Smooth muscle cell of the brain vasculature (primary cell): ENCODE results near the gene WFDC2.

Experiments
- DNase-seq: peaks from one replicate; pipeline ENCODE4 v3.0.0-alpha.2; 2012; ENCODE audit warnings: low read depth, low spot score

Gene WFDC2

DNA sequence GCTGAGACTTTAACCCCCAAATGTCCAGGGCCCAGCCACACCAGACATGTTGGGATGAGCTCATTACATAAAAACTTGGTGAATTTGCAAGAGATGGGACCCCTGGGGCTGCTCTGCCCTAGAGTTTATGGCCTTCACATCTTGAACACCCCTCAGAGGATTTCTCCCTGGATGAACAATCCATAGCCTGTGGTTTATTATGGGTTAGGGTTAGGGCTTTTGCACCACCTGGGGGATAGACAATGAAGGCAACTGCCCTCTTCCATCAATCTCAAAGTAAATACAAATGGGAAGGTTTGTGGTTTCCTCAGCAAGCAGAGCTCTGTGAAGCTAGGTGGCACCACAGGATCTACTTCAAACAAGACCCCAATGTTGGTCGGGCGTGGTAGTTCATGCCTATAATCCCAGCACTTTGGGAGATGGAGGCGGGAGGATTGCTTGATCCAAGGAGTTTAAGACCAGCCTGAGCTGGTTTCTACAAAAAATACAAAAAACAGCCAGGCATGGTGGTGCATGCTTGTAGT lies 28.5 kb downstream of the WFDC2 start:
- no peak for DNase-seq

DNA sequence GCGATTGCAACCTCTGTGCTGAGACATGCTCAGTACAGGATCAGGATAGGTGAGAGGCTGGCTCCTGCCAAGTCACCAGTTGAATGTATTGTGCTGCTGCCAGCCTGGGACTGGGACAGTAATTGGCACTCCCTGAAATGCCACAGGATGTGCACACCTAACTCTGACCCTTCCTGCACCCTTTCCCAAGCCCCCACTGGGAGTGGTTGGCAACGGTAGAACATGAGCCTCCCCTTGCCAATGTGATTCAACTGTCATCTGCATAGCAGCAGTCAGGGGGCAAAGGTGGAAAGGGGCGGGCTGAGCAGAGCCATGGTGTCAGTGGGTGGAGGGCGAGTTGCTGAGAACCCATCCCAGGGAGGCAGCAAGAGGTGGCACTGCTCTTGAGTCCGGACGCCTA lies 30.5 kb downstream of the WFDC2 start:
- no peak for DNase-seq

DNA sequence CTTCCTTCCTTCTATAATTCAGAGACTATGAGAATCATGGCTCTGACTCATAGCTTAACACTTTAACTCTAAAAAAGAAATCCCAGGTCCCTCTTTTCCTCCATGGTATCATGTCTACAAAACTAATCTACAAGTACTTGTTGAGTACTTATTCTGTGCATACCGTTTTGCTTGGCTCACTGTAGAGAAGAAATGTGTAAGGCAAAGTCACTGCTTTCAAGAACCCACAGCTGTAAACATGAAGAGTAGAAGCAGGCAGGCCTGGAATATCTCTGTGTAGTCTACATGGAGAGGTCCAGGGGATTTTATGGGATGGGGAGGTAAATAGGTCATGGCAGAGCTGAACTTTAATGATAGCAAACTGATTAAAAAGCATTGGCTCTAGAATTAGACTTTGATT lies 32.0 kb downstream of the WFDC2 start:
- no peak for DNase-seq

DNA sequence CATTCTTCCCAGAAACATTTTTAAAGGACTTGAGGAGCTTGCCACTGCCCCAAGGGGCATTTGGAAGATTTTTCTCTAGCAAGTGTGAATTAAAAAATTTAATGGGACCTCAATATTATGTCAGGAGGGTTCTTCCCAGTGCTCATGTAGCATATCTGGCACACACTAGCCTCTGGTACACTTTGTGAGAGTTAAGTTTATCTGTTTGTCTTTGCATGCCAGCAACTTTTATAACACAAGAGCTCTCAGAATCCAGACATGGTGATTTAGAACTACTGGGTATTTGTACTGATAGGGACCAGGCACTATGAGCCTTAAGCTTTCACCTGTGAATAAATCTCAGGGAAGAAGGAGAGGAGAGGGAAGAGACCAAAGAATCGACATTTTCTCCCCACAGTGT lies 33.0 kb downstream of the WFDC2 start:
- no peak for DNase-seq

DNA sequence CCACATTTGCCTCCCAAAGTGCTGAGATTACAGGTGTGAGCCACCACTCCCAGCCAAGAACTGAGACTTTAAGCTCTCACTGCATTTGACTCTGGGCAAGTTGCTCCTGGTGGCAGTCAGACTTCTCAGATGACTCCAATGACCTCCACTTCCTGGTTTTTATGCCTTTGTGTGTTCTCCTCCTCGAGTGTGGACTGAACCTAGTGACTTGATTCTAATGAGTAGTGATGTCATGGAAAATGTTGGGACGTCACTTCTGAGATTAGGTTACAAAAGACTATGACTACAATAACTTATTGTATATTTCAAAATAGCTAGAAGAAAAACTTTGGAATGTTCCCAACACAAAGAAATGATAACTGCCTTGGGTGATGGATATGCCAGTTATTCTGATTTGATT lies 33.9 kb downstream of the WFDC2 start:
- no peak for DNase-seq

DNA sequence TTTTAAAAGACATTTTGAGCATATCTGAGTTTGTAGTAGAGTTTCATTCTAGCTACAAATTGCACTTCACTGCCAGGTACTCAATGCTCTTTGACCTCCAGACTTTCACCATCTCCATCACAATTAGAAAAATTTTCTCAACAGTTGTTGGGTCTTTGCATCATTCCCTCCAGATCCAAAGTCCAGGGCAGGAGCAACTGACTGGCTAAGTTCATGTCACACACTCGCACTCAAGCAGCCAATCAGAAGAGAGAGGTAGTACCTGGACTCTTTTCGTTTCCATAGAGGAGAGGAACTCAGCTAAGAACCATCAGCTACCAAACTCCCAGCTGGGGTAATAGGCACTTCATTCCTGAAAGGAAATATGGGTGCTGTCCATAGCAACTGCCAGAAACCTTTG lies 36.8 kb downstream of the WFDC2 start:
- no peak for DNase-seq

DNA sequence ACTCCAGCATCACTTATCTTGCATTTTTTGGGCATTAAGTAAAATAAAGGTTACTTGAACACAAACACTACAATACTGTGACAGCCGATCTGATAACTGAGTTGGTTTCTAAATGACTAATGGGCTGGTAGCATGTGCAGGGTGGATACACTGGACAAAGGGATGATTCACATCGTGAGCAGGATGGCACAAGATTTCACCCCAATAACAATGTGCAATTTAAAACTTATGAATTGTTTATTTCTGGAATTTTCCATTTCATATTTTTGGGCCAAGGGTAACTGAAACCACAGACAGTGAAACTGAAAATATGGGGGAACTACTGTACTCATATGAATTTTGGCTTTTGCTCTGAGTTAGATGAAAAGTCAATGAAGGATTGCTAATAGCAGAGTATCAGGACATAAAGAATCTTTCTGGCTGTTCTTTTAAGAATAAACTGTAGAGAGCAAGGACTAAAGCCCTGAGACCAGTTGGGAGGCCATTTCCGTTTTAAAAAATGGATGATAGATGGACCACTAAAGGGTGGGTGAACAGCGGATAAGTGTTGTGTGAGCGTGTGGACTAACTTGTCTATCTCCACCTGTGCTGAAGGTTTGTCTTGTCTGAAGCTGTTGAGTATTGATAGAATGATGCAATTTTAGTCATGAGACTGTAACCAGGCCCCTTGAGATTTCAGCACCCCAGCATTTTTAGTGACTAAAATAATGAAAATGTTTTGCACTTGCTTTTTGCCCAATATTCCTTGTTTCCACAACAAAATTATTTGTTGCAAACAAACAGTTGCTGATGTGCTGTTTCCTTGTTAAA lies 37.7 kb downstream of the WFDC2 start:
- DNase-seq, result no peak

DNA sequence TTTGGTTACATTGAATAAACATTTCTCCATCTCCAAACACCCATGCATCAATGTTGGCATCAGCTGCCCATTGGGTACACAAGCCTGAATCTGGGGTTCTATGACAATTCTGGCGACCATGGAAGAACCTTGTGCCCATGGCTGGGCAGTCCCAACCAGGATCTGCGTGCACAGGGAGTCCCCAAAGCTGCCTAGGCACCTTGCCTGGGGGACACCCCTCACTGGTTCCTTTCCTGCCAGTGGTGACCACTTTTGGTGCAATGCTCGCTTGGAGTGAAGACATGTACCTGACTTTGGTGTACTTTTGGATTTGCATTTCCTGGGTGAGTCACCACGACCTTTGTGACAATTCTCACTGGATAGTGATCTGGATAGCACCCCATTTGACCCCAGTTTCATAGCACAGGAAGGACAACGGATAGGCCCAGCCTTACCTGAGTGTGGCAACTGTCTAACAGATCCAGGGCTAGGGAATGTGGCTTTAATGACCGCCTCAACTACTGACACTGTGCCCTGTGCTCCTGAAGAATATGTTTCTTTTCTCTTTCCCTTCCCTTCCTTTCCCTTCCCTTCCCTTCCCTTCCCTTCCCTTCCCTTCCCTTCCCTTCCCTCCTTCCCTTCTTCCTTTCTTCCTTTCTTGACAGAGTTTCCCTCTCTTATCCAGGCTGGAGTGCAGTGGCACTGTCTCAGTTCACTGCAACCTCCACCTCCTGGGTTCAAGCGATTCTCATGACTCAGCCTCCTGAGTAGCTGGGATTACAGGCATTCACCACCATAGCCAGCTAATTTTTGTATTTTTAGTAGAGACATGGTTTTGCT lies 38.7 kb downstream of the WFDC2 start:
- no peak for DNase-seq

DNA sequence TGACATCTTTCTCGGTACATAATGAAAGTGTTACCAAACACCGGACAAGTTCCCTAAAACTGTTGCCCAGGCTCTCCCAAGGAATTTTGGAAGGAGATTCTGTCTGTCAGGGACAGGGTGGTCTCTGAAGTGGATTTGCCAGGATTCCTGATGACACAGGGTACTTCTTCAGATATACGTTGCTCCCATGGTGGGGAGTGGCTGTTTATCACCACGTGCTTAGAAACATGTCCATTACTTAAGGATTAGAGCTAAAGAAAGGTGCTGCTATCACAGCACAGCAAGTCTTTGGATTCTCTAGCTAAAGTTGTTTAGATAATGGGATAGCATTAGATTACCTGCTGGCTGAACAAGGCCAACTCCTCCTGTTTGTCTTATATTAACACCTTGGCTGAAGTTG lies 39.5 kb downstream of the WFDC2 start:
- DNase-seq, result no peak

DNA sequence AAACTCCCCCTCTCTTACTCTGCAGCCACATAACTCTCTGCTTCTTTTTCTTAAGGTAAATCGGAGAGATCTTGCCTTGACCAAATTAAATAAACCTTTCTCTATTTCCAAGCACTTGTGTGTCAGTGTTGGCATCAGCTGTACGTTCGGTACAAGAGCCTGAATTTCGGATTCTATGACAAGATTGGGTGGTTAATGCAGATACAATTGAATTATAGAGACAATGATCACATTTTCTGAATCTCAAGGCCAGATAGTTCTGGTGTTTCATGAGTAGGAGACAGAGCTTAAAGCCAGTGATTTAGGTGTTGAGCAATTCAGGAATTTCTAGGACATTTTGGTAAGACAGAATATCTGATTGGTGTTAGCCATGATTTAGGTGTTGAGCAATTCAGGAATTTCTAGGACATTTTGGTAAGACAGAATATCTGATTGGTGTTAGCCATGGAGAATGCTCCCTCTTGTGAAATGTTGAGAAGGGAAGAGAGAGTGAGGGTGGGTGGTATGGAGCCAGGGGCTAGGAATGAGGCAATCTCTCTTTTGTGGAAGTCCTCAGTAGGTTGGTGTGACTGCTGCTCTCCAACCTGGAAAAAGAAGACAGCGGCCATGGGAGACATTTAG lies 40.8 kb downstream of the WFDC2 start:
- DNase-seq, result no peak

DNA sequence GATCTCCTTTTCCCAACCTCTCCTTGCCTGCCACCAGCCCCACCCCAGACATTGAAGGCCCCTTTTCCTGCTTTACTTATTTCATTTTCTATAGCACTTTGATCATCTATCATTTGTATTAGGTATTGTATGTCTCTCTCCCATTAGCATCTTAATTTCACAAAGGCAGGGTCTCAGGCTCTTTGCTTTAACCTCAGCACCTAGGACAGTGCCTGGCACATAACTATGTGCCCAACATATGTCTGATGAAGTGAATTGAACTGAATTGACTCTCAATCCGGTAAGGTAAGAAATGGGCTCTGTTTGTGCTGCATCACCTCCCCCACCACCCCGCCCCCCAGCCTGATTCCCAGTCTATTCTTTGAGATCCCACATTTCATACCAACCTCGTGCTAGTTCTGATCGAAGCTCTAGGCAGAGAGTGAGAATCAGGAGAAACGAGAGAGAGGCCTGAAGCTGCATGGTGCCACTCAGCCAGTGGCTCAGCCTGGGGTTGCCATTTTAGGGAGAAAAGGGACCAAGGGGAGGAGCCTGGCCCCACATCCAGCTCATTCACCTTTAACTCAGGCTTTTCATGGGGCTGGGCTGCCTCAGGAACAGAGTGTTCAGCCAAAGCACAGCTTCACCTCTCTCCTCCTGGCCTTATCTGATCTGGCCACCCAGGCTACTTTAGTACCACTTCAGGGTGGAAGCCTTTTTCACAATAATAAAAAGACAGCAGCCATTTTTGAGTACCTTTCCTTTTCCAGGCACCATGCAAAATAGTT lies 45.8 kb downstream of the WFDC2 start, which contains the start of gene SPINT3:
Gene SPINT3, minus strand, starts transcription at position 476 of the 767 bp plus-strand sequence. Its CDS starts 14 bp downstream, at position 462.
- DNase-seq, result no peak

DNA sequence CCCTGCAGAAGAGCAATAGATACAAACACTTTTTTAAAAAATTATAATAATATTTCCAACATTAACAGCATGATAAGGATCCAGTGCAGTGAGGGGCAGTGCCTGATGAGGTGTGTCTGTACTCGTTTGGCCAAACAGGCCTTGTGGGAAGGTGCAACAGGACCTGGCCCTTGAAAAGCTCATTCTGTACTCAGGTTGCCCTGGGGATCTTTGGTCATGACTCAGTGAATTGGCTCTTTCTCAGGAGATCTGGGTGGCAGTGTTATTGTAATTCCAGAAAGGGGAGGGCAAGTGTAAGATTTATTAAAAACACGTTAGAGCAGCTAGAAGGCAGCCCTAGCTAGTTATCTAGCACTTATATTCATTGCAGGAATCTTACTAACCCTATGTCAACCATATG lies 48.7 kb downstream of the WFDC2 start:
- DNase-seq, result no peak

DNA sequence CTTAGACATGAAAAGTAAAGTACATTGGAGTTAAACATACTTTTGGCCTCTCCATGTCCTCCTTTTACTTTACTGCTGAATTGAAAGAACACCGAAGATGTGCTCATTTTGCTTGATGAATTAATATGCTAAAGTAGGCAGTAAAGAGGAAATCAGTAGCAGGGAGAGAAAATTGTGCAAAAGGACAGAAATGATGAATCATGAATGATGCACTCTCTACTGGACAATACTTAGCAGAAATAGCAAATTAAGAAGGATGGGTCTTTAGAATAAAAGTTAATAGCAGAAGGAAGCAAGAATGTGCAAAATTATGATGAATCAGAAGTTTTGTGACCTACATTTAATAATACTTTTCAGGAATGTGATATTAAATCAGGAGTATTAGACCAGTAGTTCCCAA lies 54.3 kb downstream of the WFDC2 start:
- DNase-seq, result no peak

DNA sequence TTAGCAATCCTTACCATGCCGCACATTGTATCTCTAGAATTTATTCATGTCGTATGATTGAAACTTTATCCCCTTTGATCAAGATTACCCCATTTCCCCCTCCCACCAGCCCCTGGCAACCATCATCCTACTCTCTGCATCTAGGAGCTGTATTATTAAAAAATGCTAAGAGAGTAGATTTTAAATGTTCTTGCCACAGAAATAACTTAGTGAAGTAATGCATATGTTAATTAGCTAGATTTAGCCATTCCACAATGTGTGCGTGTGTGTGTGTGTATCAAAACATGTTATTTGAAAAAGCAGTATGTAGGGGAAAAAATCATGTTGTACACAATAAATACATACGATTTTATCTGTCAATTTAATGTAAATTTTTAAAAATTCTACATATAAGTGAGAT lies 57.7 kb downstream of the WFDC2 start:
- no peak for DNase-seq
